SK-N-SH treated with all-trans-retinoic acid at 6 μM for 48 hours (cell line): ENCODE measurements around the gene PEX16.

Source experiments
- ATAC-seq: fragments of 200-7000 bp; cut with Tn5 transposase; 3 replicates; pipeline ENCODE4 v1.9.1; 2020; ENCODE audit warnings: mild to moderate bottlenecking, moderate library complexity
- ARNTL ChIP-seq: fragments of 450-650 bp; formaldehyde crosslinking; IDR thresholded peaks from 2 replicates; pipeline ENCODE4 v1.5.0; 2020; ENCODE audit warnings: low read depth, mild to moderate bottlenecking, moderate library complexity, borderline replicate concordance
- CREB5 ChIP-seq: fragments of 250-450 bp; sonication (Bioruptor Pico); IDR thresholded peaks from 2 replicates; pipeline ENCODE4 v1.5.1; 2020; ENCODE audit warnings: low read depth, mild to moderate bottlenecking, moderate library complexity
- CSDC2 ChIP-seq: fragments of 250-450 bp; sonication (Bioruptor Pico); IDR thresholded peaks from 2 replicates; pipeline ENCODE4 v1.5.0; 2020; ENCODE audit warnings: mild to moderate bottlenecking, moderate library complexity
- ESRRG ChIP-seq: fragments of 250-450 bp; sonication (Bioruptor Pico); IDR thresholded peaks from 2 replicates; pipeline ENCODE4 v1.6.1; 2021; ENCODE audit warnings: mild to moderate bottlenecking
- GLIS3 ChIP-seq: fragments of 250-450 bp; sonication (Bioruptor Pico); IDR thresholded peaks from 2 replicates; pipeline ENCODE4 v1.5.0; 2020; ENCODE audit warnings: mild to moderate bottlenecking, moderate library complexity
- PATZ1 ChIP-seq: fragments of 250-450 bp; sonication (Bioruptor Pico); IDR thresholded peaks from 2 replicates; pipeline ENCODE4 v1.8.0; 2020; ENCODE audit warnings: mild to moderate bottlenecking, moderate library complexity, borderline replicate concordance
- PPARA ChIP-seq: fragments of 250-450 bp; sonication (Bioruptor Pico); IDR thresholded peaks from 2 replicates; pipeline ENCODE4 v1.5.0; 2020; ENCODE audit warnings: mild to moderate bottlenecking, borderline replicate concordance
- RARB ChIP-seq: fragments of 250-450 bp; sonication (Bioruptor Pico); IDR thresholded peaks from 2 replicates; pipeline ENCODE4 v1.8.0; 2021; ENCODE audit warnings: mild to moderate bottlenecking, moderate library complexity
- TCF4 ChIP-seq: fragments of 250-450 bp; sonication (Bioruptor Pico); IDR thresholded peaks from 2 replicates; pipeline ENCODE4 v1.8.0; 2021; ENCODE audit warnings: mild to moderate bottlenecking, moderate library complexity, borderline replicate concordance
- TOX ChIP-seq: fragments of 250-450 bp; sonication (Bioruptor Pico); IDR thresholded peaks from 2 replicates; pipeline ENCODE4 v1.8.0; 2021; ENCODE audit warnings: mild to moderate bottlenecking, moderate library complexity, borderline replicate concordance
- TSHZ2 ChIP-seq: fragments of 250-450 bp; sonication (Bioruptor Pico); IDR thresholded peaks from 2 replicates; pipeline ENCODE4 v1.5.0; 2020; ENCODE audit warnings: mild to moderate bottlenecking, moderate library complexity
- ZC3H10 ChIP-seq: fragments of 250-450 bp; sonication (Bioruptor Pico); IDR thresholded peaks from 2 replicates; pipeline ENCODE4 v1.5.1; 2021; ENCODE audit warnings: mild to moderate bottlenecking, moderate library complexity
- ZFP3 ChIP-seq: fragments of 250-450 bp; sonication (Bioruptor Pico); IDR thresholded peaks from 2 replicates; pipeline ENCODE4 v1.5.0; 2020; ENCODE audit warnings: mild to moderate bottlenecking, moderate library complexity
- ZFP30 ChIP-seq: fragments of 450-650 bp; formaldehyde crosslinking; IDR thresholded peaks from 2 replicates; pipeline ENCODE4 v1.5.0; 2022; ENCODE audit warnings: mild to moderate bottlenecking, moderate library complexity
- ZNF565 ChIP-seq: fragments of 450-650 bp; formaldehyde crosslinking; conservative IDR thresholded peaks from 2 replicates; pipeline ENCODE4 v1.5.0; 2020; ENCODE audit warnings: low read depth, mild to moderate bottlenecking, moderate library complexity
- ZNF70 ChIP-seq: fragments of 450-650 bp; formaldehyde crosslinking; IDR thresholded peaks from 2 replicates; pipeline ENCODE4 v1.5.0; 2020; ENCODE audit warnings: mild to moderate bottlenecking, moderate library complexity
- ZNF8 ChIP-seq: fragments of 450-650 bp; formaldehyde crosslinking; IDR thresholded peaks from 2 replicates; pipeline ENCODE4 v1.5.0; 2020; ENCODE audit warnings: mild to moderate bottlenecking, moderate library complexity

Gene PEX16

GRCh38 chr11:45933131-45933831 lies 15.6 kb upstream of the PEX16 start (continued):
- TF ChIP-seq PATZ1 (CRISPR knock-in tag) (no peak), ZNF8 (CRISPR knock-in tag) (no peak), ARNTL (no peak)

GRCh38 chr11:45932217-45932616 lies 14.5 kb upstream of the PEX16 start:
- no peak for ATAC-seq
- TF ChIP-seq TSHZ2 (CRISPR knock-in tag): no peak

GRCh38 chr11:45931739-45932138 lies 14.1 kb upstream of the PEX16 start:
- TF ChIP-seq ZNF70 (CRISPR knock-in tag) (no peak), TSHZ2 (CRISPR knock-in tag) (no peak), GLIS3 (CRISPR knock-in tag) (no peak), ZFP3 (CRISPR knock-in tag) (no peak), TOX (no peak), TCF4 (CRISPR knock-in tag) (no peak), ZFP30 (CRISPR knock-in tag) (no peak), CREB5 (CRISPR knock-in tag) (no peak), CSDC2 (CRISPR knock-in tag) (no peak), ESRRG (no peak), RARB (no peak), ZC3H10 (CRISPR knock-in tag) (no peak), PATZ1 (CRISPR knock-in tag) (no peak), ARNTL (no peak)
- TF ChIP-seq, all 23 proteins: peak for 0
- ATAC-seq: no peak

- ATAC-seq: no peak
- TF ChIP-seq TSHZ2 (CRISPR knock-in tag) (no peak), ZFP3 (CRISPR knock-in tag) (no peak), ZNF565 (CRISPR knock-in tag) (no peak), PPARA (CRISPR knock-in tag) (no peak)
Measured at GRCh38 chr11:45930951-45931570, 13.4 kb upstream of the PEX16 start.
